ENCODE results near the gene COX6B2.
A peak's percentile ranks its signal among the peaks of the same experiment; 100 is the strongest.

Gene COX6B2

GRCh38 chr19:55383279-55384130, 29.0 kb upstream of the COX6B2 start:
- DNase-seq (ENCODE audit: low read depth), result peak; percentile 13

- no peak for DNase-seq (ENCODE audit: low read depth)
Observed at GRCh38 chr19:55382522-55383054, 28.1 kb upstream of the COX6B2 start.

- DNase-seq (ENCODE audit: low read depth), result no peak
Observed at GRCh38 chr19:55382013-55382412, 27.5 kb upstream of the COX6B2 start.

- no peak for DNase-seq (ENCODE audit: low read depth)
Observed at GRCh38 chr19:55379174-55379573, 24.7 kb upstream of the COX6B2 start.

GRCh38 chr19:55377356-55378131, 23.0 kb upstream of the COX6B2 start:
- no peak for DNase-seq (ENCODE audit: low read depth)

- no peak for DNase-seq (ENCODE audit: low read depth)
Observed at GRCh38 chr19:55376241-55376933, 21.9 kb upstream of the COX6B2 start, which contains the start of gene TMEM190. TMEM190 (plus strand) TSS chr19:55376826; CDS start chr19:55376854, 28 bp downstream.

- no peak for DNase-seq (ENCODE audit: low read depth)
Observed at GRCh38 chr19:55373993-55374757, 19.7 kb upstream of the COX6B2 start.

GRCh38 chr19:55373306-55373992, 18.9 kb upstream of the COX6B2 start:
- no peak for DNase-seq (ENCODE audit: low read depth)

- no peak for DNase-seq (ENCODE audit: low read depth)
Observed at GRCh38 chr19:55372316-55373081, 18.0 kb upstream of the COX6B2 start.

- DNase-seq (ENCODE audit: low read depth), result no peak
Observed at GRCh38 chr19:55370305-55370988, 15.9 kb upstream of the COX6B2 start, which contains the start of gene IL11. IL11 (minus strand) TSS chr19:55370463; CDS start chr19:55370310, 153 bp downstream.

GRCh38 chr19:55369653-55370304, 15.3 kb upstream of the COX6B2 start:
- DNase-seq (ENCODE audit: low read depth), result peak; percentile 10

GRCh38 chr19:55368701-55369563, 14.4 kb upstream of the COX6B2 start:
- peak; percentile 24 for DNase-seq (ENCODE audit: low read depth)

GRCh38 chr19:55368106-55368505, 13.6 kb upstream of the COX6B2 start:
- DNase-seq (ENCODE audit: low read depth), result no peak

- no peak for DNase-seq (ENCODE audit: low read depth)
Observed at GRCh38 chr19:55366790-55367189, 12.3 kb upstream of the COX6B2 start.

GRCh38 chr19:55365964-55366363, 11.4 kb upstream of the COX6B2 start:
- no peak for DNase-seq (ENCODE audit: low read depth)

GRCh38 chr19:55365245-55365644, 10.7 kb upstream of the COX6B2 start:
- DNase-seq (ENCODE audit: low read depth), result no peak

GRCh38 chr19:55362990-55363716, 8.6 kb upstream of the COX6B2 start, which contains the start of gene GARIN5B:
GARIN5B (minus strand) TSS chr19:55363260; CDS start chr19:55363066, 194 bp downstream.
- no peak for DNase-seq (ENCODE audit: low read depth)

Data from activated T-helper 9 cell treated with anti-CD3 and anti-CD28 coated beads, Interleukin-2, amount 50 U/mL, for 16 hours (primary cell).